ENCODE data around the gene DOCK9.

Gene DOCK9

DNA sequence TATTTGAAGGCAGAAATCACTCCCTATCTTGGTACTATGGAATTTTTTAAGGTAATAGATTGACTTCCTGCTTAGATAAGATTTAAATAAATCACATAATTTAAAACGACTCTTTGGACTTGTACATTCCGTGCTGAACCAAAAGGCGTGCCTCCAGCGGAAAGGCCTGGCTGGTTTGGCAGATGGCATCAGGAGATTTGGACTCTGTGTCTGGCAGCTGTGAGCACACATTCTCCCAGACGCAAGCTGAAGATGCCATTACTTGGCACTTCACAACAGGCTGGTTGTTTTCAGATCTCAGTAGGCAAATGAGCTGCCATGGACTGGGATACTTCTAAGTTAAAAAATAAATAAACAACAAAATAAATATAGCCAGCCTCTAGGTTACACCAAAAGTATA lies 120.9 kb downstream of the DOCK9 start:
- DNase-seq (ENCODE audit: low read depth) = no peak
- no peak for TF ChIP-seq CTCF (conservative IDR thresholded peaks at IDR 0.05; ENCODE audit: low read depth, low read length)
- H3K4me3 ChIP-seq (ENCODE audit: low read depth, low read length) = no peak overlapping the region

GRCh38 chr13:98854448-98854847 lies 123.4 kb downstream of the DOCK9 start:
- no peak for TF ChIP-seq CTCF (conservative IDR thresholded peaks at IDR 0.05; ENCODE audit: low read depth, low read length)
- no peak overlapping the region for H3K4me3 ChIP-seq (ENCODE audit: low read depth, low read length)
- no peak for DNase-seq (ENCODE audit: low read depth)

DNA sequence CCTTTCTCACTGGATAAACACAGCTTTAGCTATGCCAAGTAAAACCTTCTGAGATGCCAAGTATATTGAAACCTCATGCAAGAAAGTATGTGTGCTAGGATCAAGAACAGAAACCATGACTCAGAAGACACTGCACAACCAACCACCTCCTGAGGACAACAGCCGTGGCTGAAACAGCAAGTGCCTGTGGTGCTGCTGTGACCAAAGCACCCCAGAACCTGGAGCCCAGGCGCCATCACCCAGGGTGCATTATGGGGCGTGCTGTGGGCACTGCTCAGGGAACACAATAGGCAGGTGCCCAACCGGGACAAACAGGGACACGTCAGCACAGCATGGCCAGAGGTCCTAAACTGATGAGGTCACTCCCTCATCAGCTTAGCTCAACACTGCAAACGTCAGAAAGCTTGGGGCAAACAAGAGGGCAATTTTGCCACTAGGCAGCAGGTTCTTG lies 124.1 kb downstream of the DOCK9 start:
- DNase-seq (ENCODE audit: low read depth) = peak; percentile 53
- H3K4me3 ChIP-seq (ENCODE audit: low read depth, low read length) = no peak overlapping the region
- no peak for TF ChIP-seq CTCF (conservative IDR thresholded peaks at IDR 0.05; ENCODE audit: low read depth, low read length)

DNA sequence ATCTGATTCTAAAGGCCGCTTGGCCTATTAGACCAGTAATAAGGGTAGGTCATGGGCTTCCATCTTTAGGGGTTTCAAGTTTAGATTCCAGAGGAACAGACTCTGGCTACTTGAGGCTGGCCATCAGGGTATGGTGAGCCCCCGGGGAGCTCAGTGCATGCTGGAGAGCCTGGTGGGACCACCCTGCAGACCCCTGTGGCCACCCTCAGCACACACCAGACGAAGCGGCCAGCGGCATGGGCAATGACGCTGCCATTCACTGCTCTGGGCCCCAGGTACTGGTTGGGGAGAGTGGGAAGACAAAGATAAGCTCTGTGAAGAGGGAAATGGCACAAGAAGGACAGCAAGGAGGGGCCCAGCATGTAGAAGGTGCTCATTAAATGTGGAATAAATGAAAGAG lies 126.6 kb downstream of the DOCK9 start:
- TF ChIP-seq CTCF (conservative IDR thresholded peaks at IDR 0.05; ENCODE audit: low read depth, low read length) = no peak
- H3K4me3 ChIP-seq (ENCODE audit: low read depth, low read length) = no peak overlapping the region
- no peak for DNase-seq (ENCODE audit: low read depth)

DNA sequence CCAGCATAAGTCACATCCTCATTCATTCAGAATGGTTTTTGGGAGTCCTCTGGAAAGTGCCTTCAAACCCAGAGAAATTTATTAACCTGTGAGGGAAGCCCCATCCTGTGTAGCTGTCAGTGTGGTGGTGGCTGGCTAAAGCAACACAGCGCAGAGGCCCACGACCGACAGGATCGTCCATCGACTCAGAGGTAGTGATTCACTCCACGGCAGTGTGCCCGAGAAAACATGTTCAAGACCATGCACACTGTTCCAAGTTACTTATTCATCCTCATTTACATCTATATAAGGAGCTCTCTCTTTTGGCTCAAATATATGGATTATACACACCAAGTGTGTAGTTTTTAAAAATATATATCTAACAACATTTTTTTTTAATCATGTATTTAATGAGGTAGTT lies 129.1 kb downstream of the DOCK9 start:
- H3K4me3 ChIP-seq (ENCODE audit: low read depth, low read length) = no peak overlapping the region
- DNase-seq (ENCODE audit: low read depth) = no peak
- no peak for TF ChIP-seq CTCF (conservative IDR thresholded peaks at IDR 0.05; ENCODE audit: low read depth, low read length)

GRCh38 chr13:98847780-98848179 lies 130.1 kb downstream of the DOCK9 start:
- DNase-seq (ENCODE audit: low read depth) = peak; percentile 16
- H3K4me3 ChIP-seq (ENCODE audit: low read depth, low read length) = no peak overlapping the region
- TF ChIP-seq CTCF (conservative IDR thresholded peaks at IDR 0.05; ENCODE audit: low read depth, low read length) = no peak

- no peak overlapping the region for H3K4me3 ChIP-seq (ENCODE audit: low read depth, low read length)
- TF ChIP-seq CTCF (conservative IDR thresholded peaks at IDR 0.05; ENCODE audit: low read depth, low read length) = no peak
- no peak for DNase-seq (ENCODE audit: low read depth)
These were observed 130.9 kb downstream of the DOCK9 start for GRCh38 chr13:98846986-98847385.
